ENCODE data around the gene EIF4H. TPM values are rescaled to one million over a fixed set of nuclear protein-coding genes. Genes with fewer than 3 reads are reported as not detected.

The EIF4H gene
- total RNA-seq, 1 experiment from 2014 or later = 318 TPM

- no peak for TF ChIP-seq CTCF (IDR thresholded peaks at IDR 0.05)
- no peak for TF ChIP-seq SIN3A (IDR thresholded peaks at IDR 0.05; ENCODE audit: borderline replicate concordance, insufficient read depth, low read depth, low read length)
- TF ChIP-seq REST (IDR thresholded peaks at IDR 0.05; ENCODE audit: insufficient read depth in 1 of 2, low read depth in 2 of 2, low read length in 1 of 2) = no peak
- no peak for TF ChIP-seq POLR2AphosphoS5 (IDR thresholded peaks at IDR 0.05; ENCODE audit: low read depth, low read length)
- TF ChIP-seq TCF7L2 (IDR thresholded peaks at IDR 0.05; ENCODE audit: low read depth, low read length) = no peak
- intact Hi-C loops (cut with micrococcal nuclease; ENCODE audit: unreplicated experiment) = no loop called here
- no peak for ATAC-seq
- H3K9me3 ChIP-seq (ENCODE audit: control insufficient read depth, insufficient read depth, low read depth, low read length) = no peaks in the 10 kb centered on the region
- H3K4me1 ChIP-seq (ENCODE audit: control insufficient read depth, insufficient read depth, low read length) = no peaks in the 10 kb centered on the region
- no peak overlapping the region for H3K4me3 ChIP-seq (ENCODE audit: low read depth in 2 of 2, low read length in 2 of 2)
- POLR2A ChIA-PET = no interaction called here
- CTCF ChIA-PET = no interaction called here
- DNase-seq (ENCODE audit: low read depth, low spot score) = no peak
- no TSS peak for BruUV-seq (replicated peaks)
- no peaks in the 10 kb centered on the region for H3K36me3 ChIP-seq (ENCODE audit: control insufficient read depth, insufficient read depth, low read length)
- H3K27me3 ChIP-seq (ENCODE audit: control insufficient read depth, insufficient read depth, low read length) = no peaks in the 10 kb centered on the region
- H3K27ac ChIP-seq (ENCODE audit: low read length) = no peak overlapping the region
- in situ Hi-C loops (cut with HindIII; ENCODE audit: low pct_unique_long_range_greater_than_20kb, low sequenced_read_pairs) = no loop called here
Measured at GRCh38 chr7:74138334-74138867, 35.8 kb upstream of the EIF4H start.

- Histone ChIP-seq H3K9me3 (ENCODE audit: control insufficient read depth, insufficient read depth, low read depth, low read length) (no peaks in the 10 kb centered on the region), H3K36me3 (ENCODE audit: control insufficient read depth, insufficient read depth, low read length) (no peaks in the 10 kb centered on the region), H3K4me1 (ENCODE audit: control insufficient read depth, insufficient read depth, low read length) (no peaks in the 10 kb centered on the region), H3K4me3 (ENCODE audit: low read depth in 2 of 2, low read length in 2 of 2) (no peak overlapping the region), H3K27me3 (ENCODE audit: control insufficient read depth, insufficient read depth, low read length) (no peaks in the 10 kb centered on the region), H3K27ac (ENCODE audit: low read length) (no peak overlapping the region)
- DNase-seq (ENCODE audit: low read depth, low spot score) = no peak
- ATAC-seq = peak; percentile 30; the same call in 1 of the 2 replicates
- ChIA-PET POLR2A (interaction anchor here (0.6 kb wide), 1 partner anchor 352 kb away, joined by 6 read pairs; no protein-coding TSS in a partner anchor), CTCF (interaction anchor here (0.5 kb wide), 1 partner anchor 34 kb away, joined by 10 read pairs; no protein-coding TSS in a partner anchor)
- TF ChIP-seq REST (IDR thresholded peaks at IDR 0.05; ENCODE audit: insufficient read depth in 1 of 2, low read depth in 2 of 2, low read length in 1 of 2) (no peak), TCF7L2 (IDR thresholded peaks at IDR 0.05; ENCODE audit: low read depth, low read length) (no peak), POLR2AphosphoS5 (IDR thresholded peaks at IDR 0.05; ENCODE audit: low read depth, low read length) (no peak), SIN3A (IDR thresholded peaks at IDR 0.05; ENCODE audit: borderline replicate concordance, insufficient read depth, low read depth, low read length) (no peak), CTCF (IDR thresholded peaks at IDR 0.05) (no peak)
- BruUV-seq (replicated peaks) = no TSS peak
- in situ Hi-C loops (cut with HindIII; ENCODE audit: low pct_unique_long_range_greater_than_20kb, low sequenced_read_pairs) (no loop called here), intact Hi-C loops (cut with micrococcal nuclease; ENCODE audit: unreplicated experiment) (no loop called here)
Measured at GRCh38 chr7:74138945-74139843, 35.0 kb upstream of the EIF4H start.

All from Panc1 (cell line).